NB4 (cell line): ENCODE data around the gene ARMC3.

Source experiments
- DNase-seq: peaks from one replicate; pipeline ENCODE4 v3.0.0; 2010; ENCODE audit warnings: low read depth
- H3K4me3 ChIP-seq: one replicate; pipeline ENCODE4 v1.5.1; 2011; ENCODE audit warnings: mild to moderate bottlenecking, low read depth, low read length, moderate library complexity
- MYC ChIP-seq: IDR thresholded peaks from 2 replicates; pipeline ENCODE4 v1.6.1; 2011; ENCODE audit warnings: low read depth, low read length
- POLR2A ChIP-seq: IDR thresholded peaks from 2 replicates; pipeline ENCODE4 v1.6.1; 2011; ENCODE audit warnings: mild to moderate bottlenecking; ENCODE audit not compliant: insufficient read length; ENCODE audit errors: extremely low read depth
- TF ChIP-seq, protein P1 (sequence below): IDR thresholded peaks from one replicate; pipeline ENCODE4 v1.5.1; 2012; ENCODE audit warnings: low read depth, low read length
- TF ChIP-seq, protein P2 (sequence below): IDR thresholded peaks from 2 replicates; pipeline ENCODE4 v1.6.1; 2011; ENCODE audit warnings: low read depth, low read length

The ARMC3 gene

DNA sequence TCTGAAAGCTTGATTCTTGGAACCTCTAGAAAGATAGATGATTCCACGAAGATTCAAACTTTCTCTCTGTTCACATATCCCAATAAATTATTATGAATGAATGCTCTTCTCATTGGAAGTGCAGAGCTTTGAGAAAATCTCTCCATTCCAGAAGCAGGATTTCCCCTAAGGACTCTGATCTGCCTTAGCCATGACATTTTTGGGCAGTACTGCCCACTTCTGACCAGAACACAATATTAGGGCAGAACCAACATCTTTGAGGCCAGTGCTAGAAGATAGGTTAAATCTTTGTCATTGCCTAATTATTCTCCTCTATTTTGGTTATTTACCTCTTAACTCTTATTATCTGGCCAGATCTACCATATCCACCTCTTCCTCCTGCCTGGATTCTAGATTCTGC lies 49.9 kb downstream of the ARMC3 start:
- TF ChIP-seq, protein P1, sequence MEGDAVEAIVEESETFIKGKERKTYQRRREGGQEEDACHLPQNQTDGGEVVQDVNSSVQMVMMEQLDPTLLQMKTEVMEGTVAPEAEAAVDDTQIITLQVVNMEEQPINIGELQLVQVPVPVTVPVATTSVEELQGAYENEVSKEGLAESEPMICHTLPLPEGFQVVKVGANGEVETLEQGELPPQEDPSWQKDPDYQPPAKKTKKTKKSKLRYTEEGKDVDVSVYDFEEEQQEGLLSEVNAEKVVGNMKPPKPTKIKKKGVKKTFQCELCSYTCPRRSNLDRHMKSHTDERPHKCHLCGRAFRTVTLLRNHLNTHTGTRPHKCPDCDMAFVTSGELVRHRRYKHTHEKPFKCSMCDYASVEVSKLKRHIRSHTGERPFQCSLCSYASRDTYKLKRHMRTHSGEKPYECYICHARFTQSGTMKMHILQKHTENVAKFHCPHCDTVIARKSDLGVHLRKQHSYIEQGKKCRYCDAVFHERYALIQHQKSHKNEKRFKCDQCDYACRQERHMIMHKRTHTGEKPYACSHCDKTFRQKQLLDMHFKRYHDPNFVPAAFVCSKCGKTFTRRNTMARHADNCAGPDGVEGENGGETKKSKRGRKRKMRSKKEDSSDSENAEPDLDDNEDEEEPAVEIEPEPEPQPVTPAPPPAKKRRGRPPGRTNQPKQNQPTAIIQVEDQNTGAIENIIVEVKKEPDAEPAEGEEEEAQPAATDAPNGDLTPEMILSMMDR = no peak
- TF ChIP-seq MYC = no peak
- TF ChIP-seq, protein P2, sequence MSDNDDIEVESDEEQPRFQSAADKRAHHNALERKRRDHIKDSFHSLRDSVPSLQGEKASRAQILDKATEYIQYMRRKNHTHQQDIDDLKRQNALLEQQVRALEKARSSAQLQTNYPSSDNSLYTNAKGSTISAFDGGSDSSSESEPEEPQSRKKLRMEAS = no peak
- no peak for TF ChIP-seq POLR2A
- DNase-seq = no peak
- H3K4me3 ChIP-seq = no peak overlapping the region

DNA sequence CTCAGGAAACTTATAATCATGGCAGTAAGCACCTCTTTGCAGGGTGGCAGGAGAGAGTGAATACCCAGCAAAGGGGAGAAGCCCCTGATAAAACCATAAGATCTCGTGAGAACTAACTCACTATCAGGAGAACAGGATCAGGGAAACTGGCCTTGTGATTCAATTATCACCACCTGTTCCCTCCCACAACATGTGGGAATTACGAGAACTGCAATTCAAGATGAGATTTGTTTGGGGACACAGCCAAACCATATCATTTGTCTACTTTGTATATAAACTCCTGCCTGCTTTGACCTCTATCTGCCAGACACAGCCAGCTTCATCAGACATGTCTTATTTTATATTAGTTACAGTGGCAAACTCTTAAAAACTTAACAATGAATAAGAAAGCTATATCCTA lies 50.4 kb downstream of the ARMC3 start:
- no peak for DNase-seq
- TF ChIP-seq POLR2A = no peak
- TF ChIP-seq MYC = no peak
- TF ChIP-seq, protein P1 = no peak
- TF ChIP-seq, protein P2 = no peak
- H3K4me3 ChIP-seq = no peak overlapping the region

DNA sequence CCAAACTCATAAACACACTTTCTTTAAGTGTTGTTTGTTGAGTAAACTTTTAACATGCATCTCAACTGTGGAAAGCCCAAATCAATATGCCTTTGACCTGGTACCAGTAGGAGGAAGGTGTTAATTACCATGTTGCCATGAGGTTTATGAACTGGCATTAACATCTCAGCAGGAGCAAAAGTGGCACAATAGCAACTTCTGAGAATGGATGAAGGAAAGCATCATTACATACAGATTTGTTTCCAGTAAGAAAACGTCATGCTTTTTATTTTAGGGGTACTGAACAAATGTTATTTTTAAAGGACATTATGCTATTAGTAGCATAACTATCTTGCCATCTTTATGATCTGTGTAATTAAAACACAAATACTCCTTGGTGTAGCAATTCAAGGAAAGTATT lies 51.1 kb downstream of the ARMC3 start:
- H3K4me3 ChIP-seq = no peak overlapping the region
- TF ChIP-seq, protein P2 = no peak
- TF ChIP-seq, protein P1 = no peak
- TF ChIP-seq MYC (no peak), POLR2A (no peak)
- DNase-seq = no peak

DNA sequence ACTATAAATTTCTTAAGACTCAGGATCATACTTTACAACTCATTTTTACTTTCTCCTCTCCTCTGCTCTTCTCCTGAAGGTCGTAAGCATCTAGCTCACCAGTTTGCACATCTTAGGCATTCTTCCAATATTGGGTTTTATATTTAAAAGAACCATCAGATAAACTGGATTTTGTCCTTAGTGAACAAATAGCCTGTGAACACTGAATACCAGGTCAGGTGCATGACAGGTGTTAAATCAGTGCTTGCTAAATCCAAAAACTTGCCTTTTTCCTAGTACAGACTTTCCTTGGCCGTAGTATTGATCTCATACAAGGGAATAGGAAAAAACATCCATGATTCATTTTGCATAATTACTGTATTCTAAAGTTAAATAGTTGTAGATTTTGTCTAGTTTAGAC lies 53.0 kb downstream of the ARMC3 start:
- no peak for DNase-seq
- TF ChIP-seq, protein P2 = no peak
- TF ChIP-seq MYC (no peak), POLR2A (no peak)
- TF ChIP-seq, protein P1 = no peak

DNA sequence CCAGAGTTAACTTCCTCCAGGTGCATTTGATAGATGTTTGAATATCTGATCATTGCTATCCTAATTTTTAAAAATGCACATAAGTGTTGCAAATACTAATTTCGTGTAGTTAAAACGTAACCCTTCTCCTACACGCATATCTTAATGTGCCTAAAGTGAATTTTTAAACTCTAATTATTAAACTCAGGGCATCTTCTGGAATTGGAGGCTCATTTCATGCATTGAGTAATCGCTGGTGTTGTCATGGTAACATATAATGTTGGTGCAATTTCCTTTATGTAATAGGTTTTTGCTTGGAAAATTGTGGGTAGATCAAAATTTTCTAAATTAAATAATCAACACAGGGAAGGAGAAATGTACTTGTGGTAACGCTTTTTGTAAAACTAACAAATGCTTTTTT lies 56.2 kb downstream of the ARMC3 start:
- H3K4me3 ChIP-seq = no peak overlapping the region
- TF ChIP-seq, protein P2 = no peak
- TF ChIP-seq MYC = no peak
- TF ChIP-seq POLR2A = no peak
- TF ChIP-seq, protein P1 = no peak
- DNase-seq = peak; percentile 13

More for the DNA sequence above, 53.0 kb downstream of the ARMC3 start:
- H3K4me3 ChIP-seq = no peak overlapping the region
